ENCODE data around the gene CCR4.

DNA sequence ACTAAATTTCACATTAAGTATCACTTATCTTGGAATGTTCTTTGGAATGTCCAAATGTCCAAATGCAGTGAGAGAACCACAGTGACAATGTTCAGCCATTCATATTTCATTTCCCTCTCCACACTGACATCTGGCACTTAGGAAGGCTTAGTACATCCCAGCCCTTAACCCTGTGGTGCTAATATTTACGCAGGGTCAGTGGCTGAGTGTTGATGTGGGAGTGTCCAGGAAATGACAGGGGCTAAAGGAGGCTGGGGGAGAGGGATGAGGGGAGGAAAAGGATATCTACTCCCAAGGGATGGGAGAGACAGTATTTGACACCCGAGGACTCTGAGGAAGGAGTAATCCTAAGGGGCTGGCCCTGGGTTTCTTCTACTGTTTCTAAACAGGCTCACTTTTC is 14.1 kb upstream of the CCR4 start:
- TF ChIP-seq GABPA (IDR thresholded peaks at IDR 0.05; ENCODE audit: low read depth): no peak
- no peak for TF ChIP-seq EP300 (IDR thresholded peaks at IDR 0.05; ENCODE audit: borderline replicate concordance in 1 of 2, control insufficient read depth in 1 of 2, low read depth in 2 of 2, low read length in 2 of 2)
- TF ChIP-seq, protein P1, sequence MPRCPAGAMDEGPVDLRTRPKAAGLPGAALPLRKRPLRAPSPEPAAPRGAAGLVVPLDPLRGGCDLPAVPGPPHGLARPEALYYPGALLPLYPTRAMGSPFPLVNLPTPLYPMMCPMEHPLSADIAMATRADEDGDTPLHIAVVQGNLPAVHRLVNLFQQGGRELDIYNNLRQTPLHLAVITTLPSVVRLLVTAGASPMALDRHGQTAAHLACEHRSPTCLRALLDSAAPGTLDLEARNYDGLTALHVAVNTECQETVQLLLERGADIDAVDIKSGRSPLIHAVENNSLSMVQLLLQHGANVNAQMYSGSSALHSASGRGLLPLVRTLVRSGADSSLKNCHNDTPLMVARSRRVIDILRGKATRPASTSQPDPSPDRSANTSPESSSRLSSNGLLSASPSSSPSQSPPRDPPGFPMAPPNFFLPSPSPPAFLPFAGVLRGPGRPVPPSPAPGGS (IDR thresholded peaks at IDR 0.05; ENCODE audit: borderline replicate concordance, insufficient read depth, low read depth, low read length, poor library complexity, severe bottlenecking): no peak
- no peak for TF ChIP-seq POLR2A (IDR thresholded peaks at IDR 0.05; ENCODE audit: low read depth, low read length)

Data from GM12878 (cell line).